NB4 (cell line): ENCODE results near the gene CCDC92.

Experiments used
- POLR2A ChIP-seq: IDR thresholded peaks from 2 replicates; pipeline ENCODE4 v1.6.1; 2011; ENCODE audit warnings: mild to moderate bottlenecking; ENCODE audit not compliant: insufficient read length; ENCODE audit errors: extremely low read depth
- TF ChIP-seq, protein P1 (sequence below): IDR thresholded peaks from one replicate; pipeline ENCODE4 v1.5.1; 2012; ENCODE audit warnings: low read depth, low read length

DNA sequence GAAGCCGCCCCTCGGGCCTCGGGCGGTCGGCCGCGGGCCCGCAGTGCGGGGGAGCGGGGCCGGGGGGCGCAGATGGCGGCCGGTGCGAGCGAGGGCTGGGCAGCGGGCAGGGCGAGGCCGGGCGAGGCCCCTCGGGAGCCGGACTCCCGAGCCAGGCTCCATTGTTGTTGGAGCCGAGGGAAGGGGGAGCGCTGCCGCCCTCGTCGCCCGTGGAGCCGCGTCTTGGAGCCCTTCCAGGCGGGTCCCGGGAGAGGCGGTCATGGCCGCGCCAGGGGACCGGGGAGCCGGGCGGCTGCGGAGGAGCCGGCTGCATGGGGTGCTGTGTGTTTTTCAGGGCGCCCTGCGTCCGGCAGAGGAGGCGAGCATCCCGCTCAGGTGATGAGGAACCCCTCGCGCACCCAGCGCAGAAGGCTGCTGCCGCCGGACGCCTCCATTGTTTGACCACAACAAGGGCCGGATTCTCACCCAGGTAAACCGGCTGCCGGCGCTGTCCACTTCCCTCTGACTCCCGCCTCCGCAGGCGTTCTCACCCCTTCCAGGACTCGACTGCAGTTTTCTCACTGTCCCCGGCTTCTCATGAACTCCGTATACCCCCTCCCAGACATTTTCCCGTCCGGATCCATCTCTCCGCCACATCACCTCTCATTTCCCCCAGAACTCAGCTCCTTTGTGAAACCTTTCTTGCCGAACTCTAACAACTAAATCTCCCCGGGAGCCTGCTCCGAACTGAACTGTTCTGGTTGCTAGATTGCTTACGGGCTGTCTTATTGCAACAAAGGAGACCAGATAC lies 1.1 kb upstream of the CCDC92 start:
- TF ChIP-seq, protein P1, sequence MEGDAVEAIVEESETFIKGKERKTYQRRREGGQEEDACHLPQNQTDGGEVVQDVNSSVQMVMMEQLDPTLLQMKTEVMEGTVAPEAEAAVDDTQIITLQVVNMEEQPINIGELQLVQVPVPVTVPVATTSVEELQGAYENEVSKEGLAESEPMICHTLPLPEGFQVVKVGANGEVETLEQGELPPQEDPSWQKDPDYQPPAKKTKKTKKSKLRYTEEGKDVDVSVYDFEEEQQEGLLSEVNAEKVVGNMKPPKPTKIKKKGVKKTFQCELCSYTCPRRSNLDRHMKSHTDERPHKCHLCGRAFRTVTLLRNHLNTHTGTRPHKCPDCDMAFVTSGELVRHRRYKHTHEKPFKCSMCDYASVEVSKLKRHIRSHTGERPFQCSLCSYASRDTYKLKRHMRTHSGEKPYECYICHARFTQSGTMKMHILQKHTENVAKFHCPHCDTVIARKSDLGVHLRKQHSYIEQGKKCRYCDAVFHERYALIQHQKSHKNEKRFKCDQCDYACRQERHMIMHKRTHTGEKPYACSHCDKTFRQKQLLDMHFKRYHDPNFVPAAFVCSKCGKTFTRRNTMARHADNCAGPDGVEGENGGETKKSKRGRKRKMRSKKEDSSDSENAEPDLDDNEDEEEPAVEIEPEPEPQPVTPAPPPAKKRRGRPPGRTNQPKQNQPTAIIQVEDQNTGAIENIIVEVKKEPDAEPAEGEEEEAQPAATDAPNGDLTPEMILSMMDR, result no peak
- no peak for TF ChIP-seq POLR2A
